ENCODE measurements around the gene FAIM2.

Gene FAIM2

GRCh38 chr12:49939307-49939706, 35.6 kb upstream of the FAIM2 start:
- DNase-seq (ENCODE audit: low spot score): no peak

- no peak for DNase-seq (ENCODE audit: low spot score)
Measured at GRCh38 chr12:49937639-49938300, 34.1 kb upstream of the FAIM2 start.

GRCh38 chr12:49936925-49937324, 33.2 kb upstream of the FAIM2 start:
- DNase-seq (ENCODE audit: low spot score): no peak

GRCh38 chr12:49934505-49934904, 30.8 kb upstream of the FAIM2 start:
- no peak for DNase-seq (ENCODE audit: low spot score)

- no peak for DNase-seq (ENCODE audit: low spot score)
Measured at GRCh38 chr12:49933796-49934195, 30.1 kb upstream of the FAIM2 start.

GRCh38 chr12:49932533-49933130, 28.9 kb upstream of the FAIM2 start:
- DNase-seq (ENCODE audit: low spot score): no peak

GRCh38 chr12:49932023-49932422, 28.3 kb upstream of the FAIM2 start:
- no peak for DNase-seq (ENCODE audit: low spot score)

- DNase-seq (ENCODE audit: low spot score): peak; percentile 66
Measured at GRCh38 chr12:49930515-49931288, 27.0 kb upstream of the FAIM2 start.

GRCh38 chr12:49929581-49929980, 25.9 kb upstream of the FAIM2 start:
- no peak for DNase-seq (ENCODE audit: low spot score)

GRCh38 chr12:49928471-49928870, 24.8 kb upstream of the FAIM2 start:
- DNase-seq (ENCODE audit: low spot score): no peak

- no peak for DNase-seq (ENCODE audit: low spot score)
Measured at GRCh38 chr12:49925433-49926204, 21.9 kb upstream of the FAIM2 start.

GRCh38 chr12:49924628-49925246, 21.0 kb upstream of the FAIM2 start:
- no peak for DNase-seq (ENCODE audit: low spot score)

- DNase-seq (ENCODE audit: low spot score): no peak
Measured at GRCh38 chr12:49923880-49924556, 20.3 kb upstream of the FAIM2 start.

GRCh38 chr12:49923035-49923644, 19.4 kb upstream of the FAIM2 start:
- DNase-seq (ENCODE audit: low spot score): no peak

- no peak for DNase-seq (ENCODE audit: low spot score)
Measured at GRCh38 chr12:49922349-49923034, 18.8 kb upstream of the FAIM2 start.

- no peak for DNase-seq (ENCODE audit: low spot score)
Measured at GRCh38 chr12:49921936-49922335, 18.2 kb upstream of the FAIM2 start.

- DNase-seq (ENCODE audit: low spot score): no peak
Measured at GRCh38 chr12:49921299-49921698, 17.6 kb upstream of the FAIM2 start.

- no peak for DNase-seq (ENCODE audit: low spot score)
Measured at GRCh38 chr12:49920915-49921286, 17.2 kb upstream of the FAIM2 start.

- DNase-seq (ENCODE audit: low spot score): no peak
Measured at GRCh38 chr12:49920241-49920914, 16.7 kb upstream of the FAIM2 start.

- DNase-seq (ENCODE audit: low spot score): no peak
Measured at GRCh38 chr12:49917788-49918173, 14.1 kb upstream of the FAIM2 start.
